SK-N-SH (cell line): ENCODE data around the gene PAM. TPM values are rescaled to one million over a fixed set of nuclear protein-coding genes. Genes with fewer than 3 reads are reported as not detected.

Source experiments
- CHD2 ChIP-seq: fragments of 150-350 bp; IDR thresholded peaks from 2 replicates; pipeline ENCODE4 v1.6.1; 2018; ENCODE audit warnings: low read length; ENCODE audit not compliant: partially characterized antibody
- EP300 ChIP-seq, 2 experiments: IDR thresholded peaks; 2 replicates each; pipeline versions ENCODE4 v1.4.0 to v1.6.1; 2012; ENCODE audit warnings: borderline replicate concordance in 1 of 2, low read depth in 1 of 2, low read length in 1 of 2
- EZH2phosphoT487 ChIP-seq: fragments of 200-600 bp; sonication (generic); IDR thresholded peaks from 2 replicates; pipeline ENCODE4 v1.6.1; 2017; ENCODE audit warnings: low read depth, mixed run types, mild to moderate bottlenecking, antibody characterized with exemption, moderate library complexity, borderline replicate concordance
- MXI1 ChIP-seq: IDR thresholded peaks from 2 replicates; pipeline ENCODE4 v1.6.1; 2012; ENCODE audit warnings: mild to moderate bottlenecking, low read depth, low read length, improper control_type of control experiment
- NFIC ChIP-seq: IDR thresholded peaks from 2 replicates; pipeline ENCODE4 v1.4.0; 2012; ENCODE audit warnings: borderline replicate concordance
- NRF1 ChIP-seq: IDR thresholded peaks from 2 replicates; pipeline ENCODE4 v1.6.1; 2012; ENCODE audit warnings: low read depth, mild to moderate bottlenecking, low read length
- RFX5 ChIP-seq: IDR thresholded peaks from 2 replicates; pipeline ENCODE4 v1.6.1; 2012; ENCODE audit warnings: mild to moderate bottlenecking, improper control_type of control experiment, low read length
- SMC3 ChIP-seq: IDR thresholded peaks from 2 replicates; pipeline ENCODE4 v1.6.1; 2012; ENCODE audit warnings: low read depth, low read length, improper control_type of control experiment
- TAF1 ChIP-seq: IDR thresholded peaks from 2 replicates; pipeline ENCODE4 v1.6.1; 2012; ENCODE audit warnings: low read depth, mild to moderate bottlenecking, low read length, moderate library complexity, borderline replicate concordance
- TCF12 ChIP-seq: IDR thresholded peaks from 2 replicates; pipeline ENCODE4 v1.4.0; 2012
- polyA plus RNA-seq, 3 experiments: library from polyadenylated mRNA; depleted of rRNA; stranded (reverse); fragments of >200 nt; gene quantifications; 2 replicates each; pipeline ENCODE4 v1.2.3, GENCODE V29; 2012
- TF ChIP-seq, protein P1 (sequence below): IDR thresholded peaks from 2 replicates; pipeline ENCODE4 v1.4.0; 2012; ENCODE audit warnings: low read depth
- TF ChIP-seq, protein P2 (sequence below): IDR thresholded peaks from 2 replicates; pipeline ENCODE4 v1.6.1; 2012; ENCODE audit warnings: mild to moderate bottlenecking, low read depth, low read length, moderate library complexity
- TF ChIP-seq, protein P3 (sequence below): IDR thresholded peaks from 2 replicates; pipeline ENCODE4 v1.4.0; 2012; ENCODE audit warnings: low read depth, borderline replicate concordance
- TF ChIP-seq, protein P4 (sequence below): IDR thresholded peaks from 2 replicates; pipeline ENCODE4; 2012
- TF ChIP-seq, protein P5 (sequence below): fragments of 150-350 bp; IDR thresholded peaks from 2 replicates; pipeline ENCODE4 v1.6.1; 2016; ENCODE audit warnings: mild to moderate bottlenecking, low read depth, low read length
- TF ChIP-seq, protein P6 (sequence below): IDR thresholded peaks from 2 replicates; pipeline ENCODE4 v1.4.0; 2012; ENCODE audit warnings: low read depth, borderline replicate concordance

Gene PAM
- polyA plus RNA-seq, 1 of the 3 experiments (the other 2 are of a cell fraction), result 507 TPM

DNA sequence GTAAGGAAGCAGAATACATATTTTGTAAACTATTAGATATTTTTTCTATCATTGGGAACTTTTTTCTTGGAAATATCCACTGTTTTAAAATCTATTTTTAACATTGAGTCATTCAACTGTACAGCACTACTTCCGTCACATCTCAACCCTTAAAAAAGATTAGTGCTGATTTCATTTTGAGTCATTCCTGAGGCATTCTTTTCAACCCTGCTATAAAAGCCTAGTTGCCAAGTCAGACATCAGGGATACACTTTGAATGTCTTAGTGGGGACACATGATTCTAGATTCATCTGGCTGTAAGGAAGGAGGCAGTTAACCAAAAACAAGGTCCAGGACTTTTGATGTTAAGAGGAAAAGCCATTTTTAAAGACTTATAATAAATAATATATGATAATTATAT, 203.9 kb downstream of the PAM start (continued):
- peak; percentile 88 for TF ChIP-seq NFIC
- TF ChIP-seq EP300 (IDR thresholded peaks at IDR 0.05; ENCODE audit: borderline replicate concordance in 1 of 2, low read depth in 1 of 2, low read length in 1 of 2), result peak in 1 of 2 experiments; percentile 95; a peak in 2 of 4 replicates
- no peak for TF ChIP-seq SMC3
- TF ChIP-seq EZH2phosphoT487, result no peak
- TF ChIP-seq, protein P1, sequence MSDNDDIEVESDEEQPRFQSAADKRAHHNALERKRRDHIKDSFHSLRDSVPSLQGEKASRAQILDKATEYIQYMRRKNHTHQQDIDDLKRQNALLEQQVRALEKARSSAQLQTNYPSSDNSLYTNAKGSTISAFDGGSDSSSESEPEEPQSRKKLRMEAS, result peak; percentile 41
- TF ChIP-seq CHD2, result no peak
- TF ChIP-seq MXI1, result no peak
- TF ChIP-seq, protein P2, sequence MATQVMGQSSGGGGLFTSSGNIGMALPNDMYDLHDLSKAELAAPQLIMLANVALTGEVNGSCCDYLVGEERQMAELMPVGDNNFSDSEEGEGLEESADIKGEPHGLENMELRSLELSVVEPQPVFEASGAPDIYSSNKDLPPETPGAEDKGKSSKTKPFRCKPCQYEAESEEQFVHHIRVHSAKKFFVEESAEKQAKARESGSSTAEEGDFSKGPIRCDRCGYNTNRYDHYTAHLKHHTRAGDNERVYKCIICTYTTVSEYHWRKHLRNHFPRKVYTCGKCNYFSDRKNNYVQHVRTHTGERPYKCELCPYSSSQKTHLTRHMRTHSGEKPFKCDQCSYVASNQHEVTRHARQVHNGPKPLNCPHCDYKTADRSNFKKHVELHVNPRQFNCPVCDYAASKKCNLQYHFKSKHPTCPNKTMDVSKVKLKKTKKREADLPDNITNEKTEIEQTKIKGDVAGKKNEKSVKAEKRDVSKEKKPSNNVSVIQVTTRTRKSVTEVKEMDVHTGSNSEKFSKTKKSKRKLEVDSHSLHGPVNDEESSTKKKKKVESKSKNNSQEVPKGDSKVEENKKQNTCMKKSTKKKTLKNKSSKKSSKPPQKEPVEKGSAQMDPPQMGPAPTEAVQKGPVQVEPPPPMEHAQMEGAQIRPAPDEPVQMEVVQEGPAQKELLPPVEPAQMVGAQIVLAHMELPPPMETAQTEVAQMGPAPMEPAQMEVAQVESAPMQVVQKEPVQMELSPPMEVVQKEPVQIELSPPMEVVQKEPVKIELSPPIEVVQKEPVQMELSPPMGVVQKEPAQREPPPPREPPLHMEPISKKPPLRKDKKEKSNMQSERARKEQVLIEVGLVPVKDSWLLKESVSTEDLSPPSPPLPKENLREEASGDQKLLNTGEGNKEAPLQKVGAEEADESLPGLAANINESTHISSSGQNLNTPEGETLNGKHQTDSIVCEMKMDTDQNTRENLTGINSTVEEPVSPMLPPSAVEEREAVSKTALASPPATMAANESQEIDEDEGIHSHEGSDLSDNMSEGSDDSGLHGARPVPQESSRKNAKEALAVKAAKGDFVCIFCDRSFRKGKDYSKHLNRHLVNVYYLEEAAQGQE, result no peak
- TF ChIP-seq NRF1, result no peak
- TF ChIP-seq TCF12, result peak; percentile 91
- 0 out of 2 replicates have a peak, but pooled peaks have one; percentile 36 for TF ChIP-seq TAF1
- TF ChIP-seq, protein P3, sequence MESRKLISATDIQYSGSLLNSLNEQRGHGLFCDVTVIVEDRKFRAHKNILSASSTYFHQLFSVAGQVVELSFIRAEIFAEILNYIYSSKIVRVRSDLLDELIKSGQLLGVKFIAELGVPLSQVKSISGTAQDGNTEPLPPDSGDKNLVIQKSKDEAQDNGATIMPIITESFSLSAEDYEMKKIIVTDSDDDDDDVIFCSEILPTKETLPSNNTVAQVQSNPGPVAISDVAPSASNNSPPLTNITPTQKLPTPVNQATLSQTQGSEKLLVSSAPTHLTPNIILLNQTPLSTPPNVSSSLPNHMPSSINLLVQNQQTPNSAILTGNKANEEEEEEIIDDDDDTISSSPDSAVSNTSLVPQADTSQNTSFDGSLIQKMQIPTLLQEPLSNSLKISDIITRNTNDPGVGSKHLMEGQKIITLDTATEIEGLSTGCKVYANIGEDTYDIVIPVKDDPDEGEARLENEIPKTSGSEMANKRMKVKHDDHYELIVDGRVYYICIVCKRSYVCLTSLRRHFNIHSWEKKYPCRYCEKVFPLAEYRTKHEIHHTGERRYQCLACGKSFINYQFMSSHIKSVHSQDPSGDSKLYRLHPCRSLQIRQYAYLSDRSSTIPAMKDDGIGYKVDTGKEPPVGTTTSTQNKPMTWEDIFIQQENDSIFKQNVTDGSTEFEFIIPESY, result no peak
- TF ChIP-seq, protein P4, sequence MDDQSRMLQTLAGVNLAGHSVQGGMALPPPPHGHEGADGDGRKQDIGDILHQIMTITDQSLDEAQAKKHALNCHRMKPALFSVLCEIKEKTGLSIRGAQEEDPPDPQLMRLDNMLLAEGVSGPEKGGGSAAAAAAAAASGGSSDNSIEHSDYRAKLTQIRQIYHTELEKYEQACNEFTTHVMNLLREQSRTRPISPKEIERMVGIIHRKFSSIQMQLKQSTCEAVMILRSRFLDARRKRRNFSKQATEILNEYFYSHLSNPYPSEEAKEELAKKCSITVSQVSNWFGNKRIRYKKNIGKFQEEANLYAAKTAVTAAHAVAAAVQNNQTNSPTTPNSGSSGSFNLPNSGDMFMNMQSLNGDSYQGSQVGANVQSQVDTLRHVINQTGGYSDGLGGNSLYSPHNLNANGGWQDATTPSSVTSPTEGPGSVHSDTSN, result peak; percentile 89
- TF ChIP-seq, protein P5, sequence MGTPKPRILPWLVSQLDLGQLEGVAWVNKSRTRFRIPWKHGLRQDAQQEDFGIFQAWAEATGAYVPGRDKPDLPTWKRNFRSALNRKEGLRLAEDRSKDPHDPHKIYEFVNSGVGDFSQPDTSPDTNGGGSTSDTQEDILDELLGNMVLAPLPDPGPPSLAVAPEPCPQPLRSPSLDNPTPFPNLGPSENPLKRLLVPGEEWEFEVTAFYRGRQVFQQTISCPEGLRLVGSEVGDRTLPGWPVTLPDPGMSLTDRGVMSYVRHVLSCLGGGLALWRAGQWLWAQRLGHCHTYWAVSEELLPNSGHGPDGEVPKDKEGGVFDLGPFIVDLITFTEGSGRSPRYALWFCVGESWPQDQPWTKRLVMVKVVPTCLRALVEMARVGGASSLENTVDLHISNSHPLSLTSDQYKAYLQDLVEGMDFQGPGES, result no peak
- no peak for TF ChIP-seq RFX5
- TF ChIP-seq, protein P6, sequence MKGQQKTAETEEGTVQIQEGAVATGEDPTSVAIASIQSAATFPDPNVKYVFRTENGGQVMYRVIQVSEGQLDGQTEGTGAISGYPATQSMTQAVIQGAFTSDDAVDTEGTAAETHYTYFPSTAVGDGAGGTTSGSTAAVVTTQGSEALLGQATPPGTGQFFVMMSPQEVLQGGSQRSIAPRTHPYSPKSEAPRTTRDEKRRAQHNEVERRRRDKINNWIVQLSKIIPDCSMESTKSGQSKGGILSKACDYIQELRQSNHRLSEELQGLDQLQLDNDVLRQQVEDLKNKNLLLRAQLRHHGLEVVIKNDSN, result peak; percentile 33; the same call in 1 of the 2 replicates
